ENCODE results near the gene SLC23A2. TPM values are rescaled to one million over a fixed set of nuclear protein-coding genes. Genes with fewer than 3 reads are reported as not detected.

Gene SLC23A2
- total RNA-seq, 1 experiment from 2014 or later = 24.0 TPM

- TF ChIP-seq CTCF (IDR thresholded peaks at IDR 0.05; ENCODE audit: unreplicated experiment) = no peak
- intact Hi-C loops (cut with micrococcal nuclease) = no loop called here
- H3K4me3 Mint-ChIP-seq (ENCODE audit: unreplicated experiment) = peak overlapping the region; percentile 25
- peak; percentile 91 for DNase-seq (ENCODE audit: unreplicated experiment)
- H3K9me3 Mint-ChIP-seq (ENCODE audit: unreplicated experiment) = no peaks in the 10 kb centered on the region
- ChIA-PET CTCF (interaction anchor here (0.6 to 2.4 kb wide), 13 partner anchors 9 to 203 kb away, joined by 3 to 14 read pairs (median 3); no protein-coding TSS in a partner anchor), POLR2A (interaction anchor here (0.6 to 2.1 kb wide), 11 partner anchors 10 to 167 kb away, joined by 3 to 7 read pairs (median 3); no protein-coding TSS in a partner anchor)
- peaks cover 33% of the 10 kb centered on the region for H3K4me1 Mint-ChIP-seq (ENCODE audit: insufficient read depth, unreplicated experiment)
- no peaks in the 10 kb centered on the region for H3K27me3 Mint-ChIP-seq (ENCODE audit: insufficient read depth, unreplicated experiment)
- H3K27ac Mint-ChIP-seq (ENCODE audit: low read depth, unreplicated experiment) = peak overlapping the region; percentile 35
- peaks cover 16% of the 10 kb centered on the region for H3K36me3 Mint-ChIP-seq (ENCODE audit: insufficient read depth, unreplicated experiment)
- BruUV-seq (replicated peaks) = no TSS peak
Measured at GRCh38 chr20:4898282-4899244, 102.7 kb downstream of the SLC23A2 start.

DNA sequence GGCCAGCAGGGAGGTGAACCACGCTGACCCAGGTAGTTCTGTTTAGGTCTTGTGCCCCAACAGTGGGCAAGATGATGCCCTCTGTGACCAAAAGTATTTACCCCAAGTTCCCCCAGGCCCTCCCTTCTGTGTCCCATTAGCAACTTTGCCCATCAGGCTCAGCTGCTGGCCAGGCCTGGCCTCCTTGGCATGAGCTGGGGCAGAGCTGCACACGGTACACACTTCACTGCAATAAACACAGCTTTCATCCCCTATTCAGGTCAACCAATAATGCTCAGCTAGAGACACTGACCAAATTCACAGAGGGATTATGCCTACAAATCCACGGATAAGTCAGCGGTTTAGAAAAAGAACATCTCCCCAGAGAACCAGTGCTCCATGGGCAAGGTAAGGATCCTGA is 103.7 kb downstream of the SLC23A2 start:
- Mint-ChIP-seq H3K27me3 (ENCODE audit: insufficient read depth, unreplicated experiment) (no peaks in the 10 kb centered on the region), H3K4me1 (ENCODE audit: insufficient read depth, unreplicated experiment) (peaks cover 33% of the 10 kb centered on the region), H3K4me3 (ENCODE audit: unreplicated experiment) (no peak overlapping the region), H3K9me3 (ENCODE audit: unreplicated experiment) (no peaks in the 10 kb centered on the region), H3K36me3 (ENCODE audit: insufficient read depth, unreplicated experiment) (peaks cover 21% of the 10 kb centered on the region), H3K27ac (ENCODE audit: low read depth, unreplicated experiment) (peak overlapping the region; percentile 19)
- POLR2A ChIA-PET = interaction anchor here (0.8 to 1.4 kb wide), 6 partner anchors 12 to 168 kb away, joined by 3 to 7 read pairs (median 4); no protein-coding TSS in a partner anchor
- intact Hi-C loops (cut with micrococcal nuclease) = no loop called here
- CTCF ChIA-PET = interaction anchor here (0.7 to 2.4 kb wide), 6 partner anchors 8 to 204 kb away, joined by 3 to 14 read pairs (median 6); no protein-coding TSS in a partner anchor
- no TSS peak for BruUV-seq (replicated peaks)
- DNase-seq (ENCODE audit: unreplicated experiment) = no peak
- no peak for TF ChIP-seq CTCF (IDR thresholded peaks at IDR 0.05; ENCODE audit: unreplicated experiment)

- no peak for DNase-seq (ENCODE audit: unreplicated experiment)
- ChIA-PET CTCF (interaction anchor here (0.6 to 0.9 kb wide), 2 partner anchors 8 to 117 kb away, joined by 3 read pairs; no protein-coding TSS in a partner anchor), POLR2A (no interaction called here)
- H3K4me1 Mint-ChIP-seq (ENCODE audit: insufficient read depth, unreplicated experiment) = peaks cover 33% of the 10 kb centered on the region
- no TSS peak for BruUV-seq (replicated peaks)
- H3K36me3 Mint-ChIP-seq (ENCODE audit: insufficient read depth, unreplicated experiment) = peaks cover 19% of the 10 kb centered on the region
- intact Hi-C loops (cut with micrococcal nuclease) = no loop called here
- TF ChIP-seq CTCF (IDR thresholded peaks at IDR 0.05; ENCODE audit: unreplicated experiment) = no peak
- no peaks in the 10 kb centered on the region for H3K9me3 Mint-ChIP-seq (ENCODE audit: unreplicated experiment)
- H3K4me3 Mint-ChIP-seq (ENCODE audit: unreplicated experiment) = no peak overlapping the region
- H3K27me3 Mint-ChIP-seq (ENCODE audit: insufficient read depth, unreplicated experiment) = no peaks in the 10 kb centered on the region
- H3K27ac Mint-ChIP-seq (ENCODE audit: low read depth, unreplicated experiment) = peak overlapping the region; percentile 19
Measured at GRCh38 chr20:4896971-4897497, 104.3 kb downstream of the SLC23A2 start.

- no peak for TF ChIP-seq CTCF (IDR thresholded peaks at IDR 0.05; ENCODE audit: unreplicated experiment)
- BruUV-seq (replicated peaks) = no TSS peak
- DNase-seq (ENCODE audit: unreplicated experiment) = no peak
- no peaks in the 10 kb centered on the region for H3K27me3 Mint-ChIP-seq (ENCODE audit: insufficient read depth, unreplicated experiment)
- intact Hi-C loops (cut with micrococcal nuclease) = no loop called here
- no peak overlapping the region for H3K4me3 Mint-ChIP-seq (ENCODE audit: unreplicated experiment)
- peaks cover 28% of the 10 kb centered on the region for H3K4me1 Mint-ChIP-seq (ENCODE audit: insufficient read depth, unreplicated experiment)
- no peak overlapping the region for H3K27ac Mint-ChIP-seq (ENCODE audit: low read depth, unreplicated experiment)
- H3K9me3 Mint-ChIP-seq (ENCODE audit: unreplicated experiment) = no peaks in the 10 kb centered on the region
- ChIA-PET POLR2A (no interaction called here), CTCF (interaction anchor here (0.6 kb wide), 1 partner anchor 116 kb away, joined by 3 read pairs; no protein-coding TSS in a partner anchor)
- H3K36me3 Mint-ChIP-seq (ENCODE audit: insufficient read depth, unreplicated experiment) = peaks cover 12% of the 10 kb centered on the region
Measured at GRCh38 chr20:4896119-4896702, 105.1 kb downstream of the SLC23A2 start.

Measured in MCF 10A (cell line).